ENCODE results near the gene ECHS1.
A peak's percentile ranks its signal among the peaks of the same experiment; 100 is the strongest.
"Not testable (repeated sequence)": the region's sequence is repeated elsewhere in the genome, so short reads cannot be mapped to it uniquely, and the experiment has no call there.

ECHS1 gene

GRCh38 chr10:133373174-133374090 is at the start of gene ECHS1:
TSS of gene ECHS1 (minus strand) at chr10:133373354. CDS start at chr10:133373333, 21 bp downstream.
- no peak within 1 kb of the TSS for H3K27ac ChIP-seq (ENCODE audit: low read length)
- H3K9ac ChIP-seq (ENCODE audit: low read length) = peak within 1 kb of the TSS; percentile 52
- peaks cover 46% of the 10 kb centered on the region for H3K27me3 ChIP-seq (ENCODE audit: control insufficient read depth, insufficient read depth, low read length)
- no peaks in the 10 kb centered on the region for H3K9me3 ChIP-seq (ENCODE audit: control insufficient read depth, low read depth, low read length)
- H3K4me3 ChIP-seq (ENCODE audit: low read length) = peak within 1 kb of the TSS; percentile 66
- peaks cover 22% of the 10 kb centered on the region for H3K36me3 ChIP-seq (ENCODE audit: control insufficient read depth, low read depth, low read length)
- H3K4me1 ChIP-seq (ENCODE audit: control insufficient read depth, low read depth, low read length) = peaks cover 2% of the 10 kb centered on the region

DNA sequence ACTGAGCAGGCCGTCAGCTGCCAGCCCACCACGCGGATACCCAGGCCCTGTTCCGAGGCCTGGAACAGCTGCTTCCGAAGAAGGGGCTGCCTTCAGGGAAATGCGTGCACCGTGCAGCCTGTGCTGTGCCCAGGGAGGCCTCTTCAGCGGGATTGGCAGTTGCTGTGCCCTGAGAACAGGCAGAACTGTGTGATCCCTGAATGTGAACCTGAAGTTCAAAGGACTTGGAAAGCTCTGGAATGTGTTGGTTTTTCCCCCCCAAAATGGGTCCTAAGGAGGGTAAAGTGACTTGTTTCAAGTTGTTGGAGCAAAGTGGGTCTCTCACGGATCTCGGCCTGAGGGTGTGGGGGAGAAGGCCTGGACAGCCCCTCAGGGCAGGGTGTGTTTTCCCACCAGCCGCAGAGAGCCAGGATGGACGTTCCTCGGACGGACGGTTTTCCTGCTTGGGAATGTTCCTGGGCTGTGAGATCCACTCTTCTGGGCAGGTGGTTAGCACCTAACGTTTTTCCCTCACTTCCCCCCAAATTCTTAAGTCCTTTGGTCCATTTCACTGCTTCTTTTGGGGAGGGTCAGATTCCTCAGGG is 49.2 kb upstream of the ECHS1 start:
- Histone ChIP-seq H3K9ac (ENCODE audit: low read length) (no peak overlapping the region), H3K4me1 (ENCODE audit: control insufficient read depth, low read depth, low read length) (no peaks in the 10 kb centered on the region), H3K36me3 (ENCODE audit: control insufficient read depth, low read depth, low read length) (peaks cover 10% of the 10 kb centered on the region), H3K4me3 (ENCODE audit: low read length) (no peak overlapping the region), H3K27me3 (ENCODE audit: control insufficient read depth, insufficient read depth, low read length) (peaks cover 16% of the 10 kb centered on the region), H3K27ac (ENCODE audit: low read length) (no peak overlapping the region), H3K9me3 (ENCODE audit: control insufficient read depth, low read depth, low read length) (no peaks in the 10 kb centered on the region)

DNA sequence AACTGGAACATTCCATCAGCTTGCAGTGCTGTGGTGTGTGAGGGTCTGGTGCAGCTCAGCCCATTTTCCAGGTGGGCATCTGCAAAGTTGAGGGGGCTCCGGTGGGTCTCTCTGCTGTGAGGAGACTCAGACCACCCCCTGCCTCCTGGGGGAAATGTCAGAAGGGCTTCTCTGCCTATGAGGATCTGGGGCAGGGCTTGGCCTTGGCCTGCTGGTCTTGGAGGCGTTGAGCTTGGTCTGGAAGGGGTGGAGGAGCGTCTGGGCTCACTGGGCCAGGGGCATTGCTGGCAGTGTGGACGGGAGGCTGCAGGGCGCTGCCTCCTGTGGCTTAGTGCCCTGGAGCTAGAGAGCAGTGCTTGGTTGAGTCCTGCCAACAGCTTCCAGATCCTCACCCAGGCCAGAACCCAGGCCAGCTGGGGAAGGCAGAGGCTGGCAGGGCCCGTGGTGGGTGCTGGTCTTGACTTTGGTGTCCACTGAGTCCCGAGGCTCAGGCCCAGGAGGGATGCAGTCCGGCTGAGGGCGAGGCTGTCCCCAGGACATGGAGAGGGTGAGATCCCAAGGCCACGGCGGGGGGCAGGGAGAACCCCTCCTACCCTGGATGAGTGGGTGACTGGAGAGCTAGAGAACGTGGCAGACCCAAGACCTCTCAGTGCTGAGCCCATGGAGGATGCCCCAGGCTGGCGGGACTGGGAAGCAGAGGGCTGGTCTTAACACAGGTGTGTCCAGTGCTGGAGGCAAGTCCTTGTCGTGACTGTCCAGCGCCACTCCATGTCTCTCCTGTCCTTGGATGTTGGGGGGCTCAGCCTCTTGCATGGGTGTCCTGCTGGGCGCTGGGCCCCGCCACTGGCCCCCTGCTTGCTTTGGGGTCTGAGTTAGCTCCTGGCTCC is 48.4 kb upstream of the ECHS1 start:
- Histone ChIP-seq H3K9ac (ENCODE audit: low read length) (no peak overlapping the region), H3K27me3 (ENCODE audit: control insufficient read depth, insufficient read depth, low read length) (peaks cover 16% of the 10 kb centered on the region), H3K27ac (ENCODE audit: low read length) (no peak overlapping the region), H3K4me1 (ENCODE audit: control insufficient read depth, low read depth, low read length) (no peaks in the 10 kb centered on the region), H3K4me3 (ENCODE audit: low read length) (no peak overlapping the region), H3K36me3 (ENCODE audit: control insufficient read depth, low read depth, low read length) (peaks cover 10% of the 10 kb centered on the region), H3K9me3 (ENCODE audit: control insufficient read depth, low read depth, low read length) (no peaks in the 10 kb centered on the region)

DNA sequence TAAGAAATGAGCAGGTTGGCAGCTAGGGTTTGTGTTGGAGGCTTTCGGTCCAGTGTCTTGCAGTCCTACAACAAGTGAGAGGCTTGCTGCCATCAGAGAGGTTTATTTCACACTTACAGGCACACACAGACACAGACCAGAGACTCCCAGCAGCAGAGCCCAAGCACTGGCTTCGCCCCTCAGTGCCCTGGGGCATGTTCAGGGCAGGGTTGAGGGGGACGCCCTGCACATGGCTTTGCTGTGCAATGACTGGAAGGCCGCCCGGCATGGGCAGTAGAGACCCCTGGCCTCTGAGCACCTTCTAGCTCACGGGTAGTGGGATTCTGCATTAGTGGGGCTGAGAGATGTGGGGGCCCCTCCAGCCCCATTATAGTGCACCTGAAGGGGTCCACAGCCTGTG is 47.4 kb upstream of the ECHS1 start:
- no peak overlapping the region for H3K4me3 ChIP-seq (ENCODE audit: low read length)
- peaks cover 13% of the 10 kb centered on the region for H3K36me3 ChIP-seq (ENCODE audit: control insufficient read depth, low read depth, low read length)
- peaks cover 16% of the 10 kb centered on the region for H3K27me3 ChIP-seq (ENCODE audit: control insufficient read depth, insufficient read depth, low read length)
- no peaks in the 10 kb centered on the region for H3K4me1 ChIP-seq (ENCODE audit: control insufficient read depth, low read depth, low read length)
- no peak overlapping the region for H3K27ac ChIP-seq (ENCODE audit: low read length)
- H3K9me3 ChIP-seq (ENCODE audit: control insufficient read depth, low read depth, low read length) = no peaks in the 10 kb centered on the region
- H3K9ac ChIP-seq (ENCODE audit: low read length) = no peak overlapping the region

- no peak overlapping the region for H3K9ac ChIP-seq (ENCODE audit: low read length)
- H3K27me3 ChIP-seq (ENCODE audit: control insufficient read depth, insufficient read depth, low read length) = peaks cover 13% of the 10 kb centered on the region
- no peaks in the 10 kb centered on the region for H3K4me1 ChIP-seq (ENCODE audit: control insufficient read depth, low read depth, low read length)
- H3K4me3 ChIP-seq (ENCODE audit: low read length) = no peak overlapping the region
- peaks cover 16% of the 10 kb centered on the region for H3K36me3 ChIP-seq (ENCODE audit: control insufficient read depth, low read depth, low read length)
- no peaks in the 10 kb centered on the region for H3K9me3 ChIP-seq (ENCODE audit: control insufficient read depth, low read depth, low read length)
- no peak overlapping the region for H3K27ac ChIP-seq (ENCODE audit: low read length)
These were observed 46.9 kb upstream of the ECHS1 start for GRCh38 chr10:133420028-133420427.

DNA sequence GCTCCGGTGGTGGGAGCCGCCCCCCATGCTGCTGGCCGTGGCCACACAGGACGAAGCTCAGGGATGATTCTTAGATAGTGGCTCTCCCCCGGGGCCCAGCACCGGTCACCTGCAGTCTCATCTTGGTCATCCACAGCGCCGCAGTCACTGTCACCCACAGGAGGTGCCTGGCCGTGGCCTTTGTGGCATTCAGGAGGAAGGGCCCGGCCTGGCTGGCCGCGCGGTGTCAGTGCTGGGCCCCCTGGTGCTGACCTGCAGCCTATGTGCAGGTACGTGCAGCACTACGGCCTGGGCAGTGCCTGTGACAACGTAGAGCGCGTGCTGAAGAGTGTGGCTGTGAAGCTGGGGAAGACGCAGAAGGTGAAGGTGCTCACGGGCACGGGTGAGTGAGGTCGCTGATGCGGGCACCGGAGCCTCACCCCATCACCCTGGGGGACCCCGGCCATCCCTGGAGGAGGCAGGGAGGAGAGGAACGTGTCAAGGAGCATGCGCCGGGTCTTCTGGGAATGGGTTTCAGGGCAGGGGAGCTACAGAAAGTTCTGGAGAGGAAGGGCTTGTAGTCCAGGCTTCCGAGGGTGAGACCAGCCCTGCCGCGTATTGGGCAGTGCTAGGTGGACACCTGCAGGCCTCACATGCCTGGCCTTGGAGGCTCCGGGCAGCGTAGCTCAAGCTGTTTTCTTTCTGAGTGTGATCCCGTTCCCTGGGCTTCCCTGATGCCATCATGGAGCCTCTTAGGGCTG is 46.2 kb upstream of the ECHS1 start:
- no peaks in the 10 kb centered on the region for H3K9me3 ChIP-seq (ENCODE audit: control insufficient read depth, low read depth, low read length)
- no peak overlapping the region for H3K27ac ChIP-seq (ENCODE audit: low read length)
- no peak overlapping the region for H3K9ac ChIP-seq (ENCODE audit: low read length)
- H3K36me3 ChIP-seq (ENCODE audit: control insufficient read depth, low read depth, low read length) = peaks cover 16% of the 10 kb centered on the region
- no peaks in the 10 kb centered on the region for H3K4me1 ChIP-seq (ENCODE audit: control insufficient read depth, low read depth, low read length)
- H3K4me3 ChIP-seq (ENCODE audit: low read length) = no peak overlapping the region
- peaks cover 11% of the 10 kb centered on the region for H3K27me3 ChIP-seq (ENCODE audit: control insufficient read depth, insufficient read depth, low read length)

GRCh38 chr10:133418289-133418993 is 45.3 kb upstream of the ECHS1 start:
- no peak overlapping the region for H3K9ac ChIP-seq (ENCODE audit: low read length)
- no peaks in the 10 kb centered on the region for H3K9me3 ChIP-seq (ENCODE audit: control insufficient read depth, low read depth, low read length)
- H3K27ac ChIP-seq (ENCODE audit: low read length) = no peak overlapping the region
- peaks cover 11% of the 10 kb centered on the region for H3K27me3 ChIP-seq (ENCODE audit: control insufficient read depth, insufficient read depth, low read length)
- H3K4me1 ChIP-seq (ENCODE audit: control insufficient read depth, low read depth, low read length) = no peaks in the 10 kb centered on the region
- peaks cover 16% of the 10 kb centered on the region for H3K36me3 ChIP-seq (ENCODE audit: control insufficient read depth, low read depth, low read length)
- no peak overlapping the region for H3K4me3 ChIP-seq (ENCODE audit: low read length)

GRCh38 chr10:133415752-133416151 is 42.6 kb upstream of the ECHS1 start:
- no peaks in the 10 kb centered on the region for H3K27me3 ChIP-seq (ENCODE audit: control insufficient read depth, insufficient read depth, low read length)
- no peak overlapping the region for H3K9ac ChIP-seq (ENCODE audit: low read length)
- peaks cover 10% of the 10 kb centered on the region for H3K9me3 ChIP-seq (ENCODE audit: control insufficient read depth, low read depth, low read length)
- peaks cover 29% of the 10 kb centered on the region for H3K36me3 ChIP-seq (ENCODE audit: control insufficient read depth, low read depth, low read length)
- no peak overlapping the region for H3K4me3 ChIP-seq (ENCODE audit: low read length)
- no peaks in the 10 kb centered on the region for H3K4me1 ChIP-seq (ENCODE audit: control insufficient read depth, low read depth, low read length)
- no peak overlapping the region for H3K27ac ChIP-seq (ENCODE audit: low read length)

DNA sequence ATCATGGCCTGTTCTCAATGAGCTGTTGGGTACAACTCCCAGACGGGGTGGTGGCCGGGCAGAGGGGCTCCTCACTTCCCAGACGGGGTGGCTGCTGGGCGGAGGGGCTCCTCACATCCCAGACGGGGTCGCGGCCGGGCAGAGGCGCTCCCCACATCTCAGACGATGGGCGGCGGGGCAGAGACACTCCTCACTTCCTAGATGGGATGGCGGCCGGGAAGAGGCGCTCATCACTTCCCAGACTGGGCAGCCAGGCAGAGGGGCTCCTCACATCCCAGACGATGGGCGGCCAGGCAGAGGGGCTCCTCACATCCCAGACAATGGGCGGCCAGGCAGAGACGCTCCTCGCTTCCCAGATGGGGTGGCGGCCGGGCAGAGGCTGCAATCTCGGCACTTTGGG is 41.2 kb upstream of the ECHS1 start:
- H3K4me1 ChIP-seq (ENCODE audit: control insufficient read depth, low read depth, low read length); H3K4me3 ChIP-seq (ENCODE audit: low read length); H3K27ac ChIP-seq (ENCODE audit: low read length); H3K9ac ChIP-seq (ENCODE audit: low read length); H3K27me3 ChIP-seq (ENCODE audit: control insufficient read depth, insufficient read depth, low read length): not testable (repeated sequence)
- Histone ChIP-seq H3K9me3 (ENCODE audit: control insufficient read depth, low read depth, low read length) (peaks cover 10% of the 10 kb centered on the region), H3K36me3 (ENCODE audit: control insufficient read depth, low read depth, low read length) (peaks cover 29% of the 10 kb centered on the region)

DNA sequence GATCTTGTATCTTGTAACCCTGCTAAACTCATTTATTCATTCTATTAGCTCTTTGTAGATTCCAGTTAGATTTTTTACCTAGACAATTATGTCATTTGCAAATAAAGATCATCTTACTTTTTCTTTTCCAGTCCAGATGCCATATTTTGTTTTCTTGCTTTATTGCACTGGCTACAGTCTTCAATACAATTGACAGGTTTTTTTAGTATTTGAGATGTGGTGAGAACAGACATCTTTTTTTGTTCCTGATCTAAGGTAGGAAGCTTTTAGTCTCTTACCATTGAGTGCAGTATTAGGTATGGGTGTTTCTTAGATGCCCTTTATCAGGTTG is 39.2 kb upstream of the ECHS1 start:
- Histone ChIP-seq H3K4me3 (ENCODE audit: low read length) (no peak overlapping the region), H3K9ac (ENCODE audit: low read length) (no peak overlapping the region), H3K27ac (ENCODE audit: low read length) (no peak overlapping the region), H3K9me3 (ENCODE audit: control insufficient read depth, low read depth, low read length) (peaks cover 10% of the 10 kb centered on the region), H3K36me3 (ENCODE audit: control insufficient read depth, low read depth, low read length) (peaks cover 39% of the 10 kb centered on the region), H3K4me1 (ENCODE audit: control insufficient read depth, low read depth, low read length) (no peaks in the 10 kb centered on the region), H3K27me3 (ENCODE audit: control insufficient read depth, insufficient read depth, low read length) (no peaks in the 10 kb centered on the region)

Measured in iPS-18a (cell line).